Testis (tissue), 2 donors: ENCODE results near the gene MANBA.

Source experiments
- POLR2A ChIP-seq: fragments of 450-650 bp; IDR thresholded peaks from one replicate; pipeline ENCODE4 v1.6.1; 2017; ENCODE audit warnings: antibody characterized with exemption, mild to moderate bottlenecking, moderate library complexity
- TF ChIP-seq, protein P1 (sequence below), 3 experiments: fragments of 450-650 bp in 2 of 3; fragments of 200-600 bp in 1 of 3; sonication (generic) in 1 of 3; IDR thresholded peaks; one replicate each; pipeline ENCODE4 v1.5.1; 2016 to 2019; ENCODE audit warnings: antibody characterized with exemption in 3 of 3, mild to moderate bottlenecking in 2 of 3, moderate library complexity in 1 of 3

DNA sequence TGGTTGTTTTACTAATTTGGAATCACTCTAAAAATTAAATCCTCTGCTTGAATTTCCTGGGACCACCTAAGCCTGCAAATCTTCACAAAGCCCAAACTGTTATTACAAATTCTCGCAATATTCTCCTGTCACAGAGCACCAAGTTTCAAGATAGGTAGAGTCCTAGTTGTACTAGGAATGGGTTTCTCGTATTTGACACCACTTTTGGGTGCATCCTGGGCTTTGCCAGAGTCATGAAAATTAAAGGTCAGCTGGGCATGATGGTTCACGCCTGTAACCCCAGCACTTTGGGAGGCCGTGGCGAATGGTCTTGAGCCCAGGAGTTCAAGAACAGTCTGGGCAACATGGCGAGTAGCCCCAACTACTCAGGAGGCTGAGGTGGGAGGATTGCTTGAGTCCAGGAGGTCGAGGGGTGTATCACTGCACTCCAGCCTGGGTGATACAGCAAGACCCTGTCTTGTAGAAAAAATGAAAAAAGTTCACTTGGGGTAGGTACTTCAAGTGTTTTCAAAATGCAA lies 30.6 kb upstream of the MANBA start:
- TF ChIP-seq, protein P1, sequence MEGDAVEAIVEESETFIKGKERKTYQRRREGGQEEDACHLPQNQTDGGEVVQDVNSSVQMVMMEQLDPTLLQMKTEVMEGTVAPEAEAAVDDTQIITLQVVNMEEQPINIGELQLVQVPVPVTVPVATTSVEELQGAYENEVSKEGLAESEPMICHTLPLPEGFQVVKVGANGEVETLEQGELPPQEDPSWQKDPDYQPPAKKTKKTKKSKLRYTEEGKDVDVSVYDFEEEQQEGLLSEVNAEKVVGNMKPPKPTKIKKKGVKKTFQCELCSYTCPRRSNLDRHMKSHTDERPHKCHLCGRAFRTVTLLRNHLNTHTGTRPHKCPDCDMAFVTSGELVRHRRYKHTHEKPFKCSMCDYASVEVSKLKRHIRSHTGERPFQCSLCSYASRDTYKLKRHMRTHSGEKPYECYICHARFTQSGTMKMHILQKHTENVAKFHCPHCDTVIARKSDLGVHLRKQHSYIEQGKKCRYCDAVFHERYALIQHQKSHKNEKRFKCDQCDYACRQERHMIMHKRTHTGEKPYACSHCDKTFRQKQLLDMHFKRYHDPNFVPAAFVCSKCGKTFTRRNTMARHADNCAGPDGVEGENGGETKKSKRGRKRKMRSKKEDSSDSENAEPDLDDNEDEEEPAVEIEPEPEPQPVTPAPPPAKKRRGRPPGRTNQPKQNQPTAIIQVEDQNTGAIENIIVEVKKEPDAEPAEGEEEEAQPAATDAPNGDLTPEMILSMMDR (IDR thresholded peaks at IDR 0.05) = no peak
- TF ChIP-seq POLR2A = no peak
